H1 (cell line): Measurements from ENCODE around the gene FES.

ENCODE experiments used
- CEBPB ChIP-seq: IDR thresholded peaks from 2 replicates; pipeline ENCODE4 v1.6.1; 2012; ENCODE audit warnings: low read depth, low read length
- CHD1 ChIP-seq: IDR thresholded peaks from 2 replicates; pipeline ENCODE4 v1.6.1; 2012; ENCODE audit warnings: low read depth, low read length, improper control_type of control experiment
- CTCF ChIP-seq, 3 experiments: IDR thresholded peaks; 1 replicate in 2 of 3; 2 replicates in 1 of 3; pipeline versions ENCODE4 v1.5.1 to v1.6.1; 2011; ENCODE audit warnings: low read length in 3 of 3, mild to moderate bottlenecking in 3 of 3, inconsistent platforms in 2 of 3, low read depth in 1 of 3, moderate library complexity in 1 of 3; ENCODE audit not compliant: insufficient read depth in 1 of 3; ENCODE audit errors: control extremely low read depth in 1 of 3
- EZH2 ChIP-seq: fragments of 200-600 bp; sonication (generic); IDR thresholded peaks from 2 replicates; pipeline ENCODE4 v1.7.1; 2012; ENCODE audit warnings: low read depth, mild to moderate bottlenecking, moderate library complexity, low read length, inconsistent platforms; ENCODE audit not compliant: severe bottlenecking
- JUND ChIP-seq: IDR thresholded peaks from 2 replicates; pipeline ENCODE4 v1.6.1; 2011; ENCODE audit warnings: mild to moderate bottlenecking, improper control_type of control experiment, low read length
- POLR2A ChIP-seq, 2 experiments: IDR thresholded peaks; 1 replicate in 1 of 2; 2 replicates in 1 of 2; pipeline ENCODE4 v1.6.1; 2011; ENCODE audit warnings: low read depth in 2 of 2, low read length in 2 of 2, mild to moderate bottlenecking in 2 of 2; ENCODE audit errors: control extremely low read depth in 1 of 2
- POLR2AphosphoS5 ChIP-seq: IDR thresholded peaks from 2 replicates; pipeline ENCODE4 v1.6.1; 2011; ENCODE audit warnings: low read depth, low read length
- RBBP5 ChIP-seq: IDR thresholded peaks from 2 replicates; pipeline ENCODE4 v1.7.1; 2012; ENCODE audit warnings: low read depth, mild to moderate bottlenecking, inconsistent platforms, low read length, moderate library complexity, borderline replicate concordance
- RFX5 ChIP-seq: IDR thresholded peaks from 2 replicates; pipeline ENCODE4 v1.6.1; 2011; ENCODE audit warnings: low read depth, low read length, improper control_type of control experiment, borderline replicate concordance
- SIRT6 ChIP-seq: IDR thresholded peaks from one replicate; pipeline ENCODE4 v1.7.1; 2012; ENCODE audit warnings: low read length, inconsistent platforms
- TAF7 ChIP-seq: optimal IDR thresholded peaks from 2 replicates; pipeline ENCODE3; 2011; ENCODE audit warnings: low read depth, mild to moderate bottlenecking, inconsistent platforms, low read length, moderate library complexity, borderline replicate concordance
- TEAD4 ChIP-seq: IDR thresholded peaks from 2 replicates; pipeline ENCODE4 v1.6.1; 2012; ENCODE audit warnings: low read depth, low read length, inconsistent platforms, mixed read lengths
- ZNF274 ChIP-seq: IDR thresholded peaks from 2 replicates; pipeline ENCODE4 v1.7.0; 2012; ENCODE audit warnings: low read length, borderline replicate concordance; ENCODE audit errors: extremely low read depth
- TF ChIP-seq, protein P1 (sequence below): IDR thresholded peaks from 2 replicates; pipeline ENCODE4 v1.6.1; 2012; ENCODE audit warnings: low read length, inconsistent platforms

GRCh38 chr15:90911302-90911623 is 27.0 kb downstream of the FES start:
- TF ChIP-seq CTCF (IDR thresholded peaks at IDR 0.05; ENCODE audit: control extremely low read depth in 1 of 3, insufficient read depth in 1 of 3, low read depth in 1 of 3, low read length in 3 of 3) (no peak), SIRT6 (no peak), CHD1 (no peak), JUND (no peak), EZH2 (no peak), RFX5 (no peak), TEAD4 (no peak), CEBPB (no peak), POLR2A (IDR thresholded peaks at IDR 0.05; ENCODE audit: control extremely low read depth in 1 of 2, low read depth in 2 of 2, low read length in 2 of 2) (no peak), TAF7 (no peak), ZNF274 (no peak), POLR2AphosphoS5 (no peak), RBBP5 (no peak)
- TF ChIP-seq, protein P1, sequence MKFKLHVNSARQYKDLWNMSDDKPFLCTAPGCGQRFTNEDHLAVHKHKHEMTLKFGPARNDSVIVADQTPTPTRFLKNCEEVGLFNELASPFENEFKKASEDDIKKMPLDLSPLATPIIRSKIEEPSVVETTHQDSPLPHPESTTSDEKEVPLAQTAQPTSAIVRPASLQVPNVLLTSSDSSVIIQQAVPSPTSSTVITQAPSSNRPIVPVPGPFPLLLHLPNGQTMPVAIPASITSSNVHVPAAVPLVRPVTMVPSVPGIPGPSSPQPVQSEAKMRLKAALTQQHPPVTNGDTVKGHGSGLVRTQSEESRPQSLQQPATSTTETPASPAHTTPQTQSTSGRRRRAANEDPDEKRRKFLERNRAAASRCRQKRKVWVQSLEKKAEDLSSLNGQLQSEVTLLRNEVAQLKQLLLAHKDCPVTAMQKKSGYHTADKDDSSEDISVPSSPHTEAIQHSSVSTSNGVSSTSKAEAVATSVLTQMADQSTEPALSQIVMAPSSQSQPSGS = no peak
